ENCODE results near the gene GFI1B. TPM values are rescaled to one million over a fixed set of nuclear protein-coding genes. Genes with fewer than 3 reads are reported as not detected.

GFI1B gene
- polyA plus RNA-seq, 1 experiment = not detected

- TF ChIP-seq, protein P1, sequence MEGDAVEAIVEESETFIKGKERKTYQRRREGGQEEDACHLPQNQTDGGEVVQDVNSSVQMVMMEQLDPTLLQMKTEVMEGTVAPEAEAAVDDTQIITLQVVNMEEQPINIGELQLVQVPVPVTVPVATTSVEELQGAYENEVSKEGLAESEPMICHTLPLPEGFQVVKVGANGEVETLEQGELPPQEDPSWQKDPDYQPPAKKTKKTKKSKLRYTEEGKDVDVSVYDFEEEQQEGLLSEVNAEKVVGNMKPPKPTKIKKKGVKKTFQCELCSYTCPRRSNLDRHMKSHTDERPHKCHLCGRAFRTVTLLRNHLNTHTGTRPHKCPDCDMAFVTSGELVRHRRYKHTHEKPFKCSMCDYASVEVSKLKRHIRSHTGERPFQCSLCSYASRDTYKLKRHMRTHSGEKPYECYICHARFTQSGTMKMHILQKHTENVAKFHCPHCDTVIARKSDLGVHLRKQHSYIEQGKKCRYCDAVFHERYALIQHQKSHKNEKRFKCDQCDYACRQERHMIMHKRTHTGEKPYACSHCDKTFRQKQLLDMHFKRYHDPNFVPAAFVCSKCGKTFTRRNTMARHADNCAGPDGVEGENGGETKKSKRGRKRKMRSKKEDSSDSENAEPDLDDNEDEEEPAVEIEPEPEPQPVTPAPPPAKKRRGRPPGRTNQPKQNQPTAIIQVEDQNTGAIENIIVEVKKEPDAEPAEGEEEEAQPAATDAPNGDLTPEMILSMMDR (IDR thresholded peaks at IDR 0.05; ENCODE audit: insufficient read depth, low read depth, low read length) = no peak
- CTCF ChIA-PET = interaction anchor here (6.3 kb wide), 1 partner anchor 16 kb away, joined by 46 read pairs; no protein-coding TSS in a partner anchor
- no peak overlapping the region for H3K4me3 ChIP-seq (ENCODE audit: low read depth, low read length)
- no peaks in the 10 kb centered on the region for H3K36me3 ChIP-seq (ENCODE audit: control insufficient read depth, insufficient read depth, low read length)
- DNase-seq (ENCODE audit: low read depth) = no peak
- POLR2A ChIA-PET = no interaction called here
- H3K27me3 ChIP-seq (ENCODE audit: control insufficient read depth, insufficient read depth, low read length) = peaks cover 5% of the 10 kb centered on the region; the same call in 1 of the 2 replicates
These were observed 28.3 kb downstream of the GFI1B start for GRCh38 chr9:133006731-133007352.

GRCh38 chr9:133008406-133008805, 29.9 kb downstream of the GFI1B start:
- Histone ChIP-seq H3K4me3 (ENCODE audit: low read depth, low read length) (no peak overlapping the region), H3K36me3 (ENCODE audit: control insufficient read depth, insufficient read depth, low read length) (no peaks in the 10 kb centered on the region), H3K27me3 (ENCODE audit: control insufficient read depth, insufficient read depth, low read length) (peaks cover 5% of the 10 kb centered on the region; the same call in 1 of the 2 replicates)
- DNase-seq (ENCODE audit: low read depth) = no peak
- TF ChIP-seq, protein P1 (IDR thresholded peaks at IDR 0.05; ENCODE audit: insufficient read depth, low read depth, low read length) = no peak
- POLR2A ChIA-PET = no interaction called here
- CTCF ChIA-PET = no interaction called here

GRCh38 chr9:133008824-133009223, 30.3 kb downstream of the GFI1B start:
- ChIA-PET CTCF (no interaction called here), POLR2A (no interaction called here)
- no peaks in the 10 kb centered on the region for H3K36me3 ChIP-seq (ENCODE audit: control insufficient read depth, insufficient read depth, low read length)
- H3K4me3 ChIP-seq (ENCODE audit: low read depth, low read length) = no peak overlapping the region
- TF ChIP-seq, protein P1 (IDR thresholded peaks at IDR 0.05; ENCODE audit: insufficient read depth, low read depth, low read length) = no peak
- H3K27me3 ChIP-seq (ENCODE audit: control insufficient read depth, insufficient read depth, low read length) = peaks cover 4% of the 10 kb centered on the region; the same call in 1 of the 2 replicates
- no peak for DNase-seq (ENCODE audit: low read depth)

GRCh38 chr9:133009906-133010582, 31.6 kb downstream of the GFI1B start:
- ChIA-PET CTCF (interaction anchor here (1.1 to 4.6 kb wide), 2 partner anchors 13 to 32 kb away, joined by 4 to 55 read pairs; partner anchors contain the start of gene GFI1B), POLR2A (no interaction called here)
- DNase-seq (ENCODE audit: low read depth) = no peak
- TF ChIP-seq, protein P1 (IDR thresholded peaks at IDR 0.05; ENCODE audit: insufficient read depth, low read depth, low read length) = no peak
- Histone ChIP-seq H3K27me3 (ENCODE audit: control insufficient read depth, insufficient read depth, low read length) (no peaks in the 10 kb centered on the region), H3K36me3 (ENCODE audit: control insufficient read depth, insufficient read depth, low read length) (no peaks in the 10 kb centered on the region), H3K4me3 (ENCODE audit: low read depth, low read length) (no peak overlapping the region)

GRCh38 chr9:133014696-133015095, 36.2 kb downstream of the GFI1B start:
- H3K4me3 ChIP-seq (ENCODE audit: low read depth, low read length) = no peak overlapping the region
- POLR2A ChIA-PET = no interaction called here
- DNase-seq (ENCODE audit: low read depth) = no peak
- CTCF ChIA-PET = interaction anchor here (1.0 to 4.6 kb wide), 2 partner anchors 8 to 37 kb away, joined by 4 to 55 read pairs; no protein-coding TSS in a partner anchor
- no peaks in the 10 kb centered on the region for H3K27me3 ChIP-seq (ENCODE audit: control insufficient read depth, insufficient read depth, low read length)
- TF ChIP-seq, protein P1 (IDR thresholded peaks at IDR 0.05; ENCODE audit: insufficient read depth, low read depth, low read length) = no peak
- H3K36me3 ChIP-seq (ENCODE audit: control insufficient read depth, insufficient read depth, low read length) = no peaks in the 10 kb centered on the region
